PC-9 (cell line): ENCODE measurements around the gene RASAL2.

Experiments
- EZH2 ChIP-seq: fragments of 200-600 bp; sonication (generic); IDR thresholded peaks from 2 replicates; pipeline ENCODE4 v1.8.0; 2017; ENCODE audit warnings: antibody characterized with exemption, low read depth
- TF ChIP-seq, protein P1 (sequence below): fragments of 200-600 bp; sonication (generic); conservative IDR thresholded peaks from 2 replicates; pipeline ENCODE4 v1.6.1; 2017; ENCODE audit warnings: mixed run types, antibody characterized with exemption, mild to moderate bottlenecking, moderate library complexity

DNA sequence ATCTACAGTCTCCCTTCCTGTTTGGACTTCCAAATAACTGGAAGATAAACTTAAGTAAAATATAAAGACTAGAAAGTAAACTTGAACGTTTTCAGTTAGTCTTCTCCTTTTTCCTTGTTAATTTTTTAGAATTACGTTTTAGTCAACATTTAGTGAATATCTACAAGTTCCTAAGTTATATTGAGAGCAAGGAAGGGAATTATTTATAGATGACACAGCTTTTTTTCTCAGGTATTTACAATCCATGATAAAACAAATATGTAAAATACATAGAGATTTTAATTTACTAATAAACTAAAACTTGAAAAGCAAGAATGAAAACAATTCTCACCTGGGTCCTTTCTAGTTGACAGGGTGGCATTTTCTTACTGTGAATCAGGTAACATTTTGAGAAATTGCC lies 313.3 kb downstream of the RASAL2 start:
- TF ChIP-seq EZH2, result no peak
- TF ChIP-seq, protein P1, sequence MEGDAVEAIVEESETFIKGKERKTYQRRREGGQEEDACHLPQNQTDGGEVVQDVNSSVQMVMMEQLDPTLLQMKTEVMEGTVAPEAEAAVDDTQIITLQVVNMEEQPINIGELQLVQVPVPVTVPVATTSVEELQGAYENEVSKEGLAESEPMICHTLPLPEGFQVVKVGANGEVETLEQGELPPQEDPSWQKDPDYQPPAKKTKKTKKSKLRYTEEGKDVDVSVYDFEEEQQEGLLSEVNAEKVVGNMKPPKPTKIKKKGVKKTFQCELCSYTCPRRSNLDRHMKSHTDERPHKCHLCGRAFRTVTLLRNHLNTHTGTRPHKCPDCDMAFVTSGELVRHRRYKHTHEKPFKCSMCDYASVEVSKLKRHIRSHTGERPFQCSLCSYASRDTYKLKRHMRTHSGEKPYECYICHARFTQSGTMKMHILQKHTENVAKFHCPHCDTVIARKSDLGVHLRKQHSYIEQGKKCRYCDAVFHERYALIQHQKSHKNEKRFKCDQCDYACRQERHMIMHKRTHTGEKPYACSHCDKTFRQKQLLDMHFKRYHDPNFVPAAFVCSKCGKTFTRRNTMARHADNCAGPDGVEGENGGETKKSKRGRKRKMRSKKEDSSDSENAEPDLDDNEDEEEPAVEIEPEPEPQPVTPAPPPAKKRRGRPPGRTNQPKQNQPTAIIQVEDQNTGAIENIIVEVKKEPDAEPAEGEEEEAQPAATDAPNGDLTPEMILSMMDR, result no peak
